ENCODE results near the gene PCMTD2.

- no peak for TF ChIP-seq ZNF423 (tag by site-specific recombination; IDR thresholded peaks at IDR 0.05)
- no peak for TF ChIP-seq CTCF (tag by site-specific recombination; IDR thresholded peaks at IDR 0.05)
- no peak for TF ChIP-seq MEIS1 (CRISPR knock-in tag; IDR thresholded peaks at IDR 0.05; ENCODE audit: borderline replicate concordance)
- no peak for TF ChIP-seq PATZ1 (tag by site-specific recombination; IDR thresholded peaks at IDR 0.05)
- TF ChIP-seq ZNF529 (tag by site-specific recombination; IDR thresholded peaks at IDR 0.05; ENCODE audit: insufficient replicate concordance): no peak
- TF ChIP-seq REST (tag by site-specific recombination; IDR thresholded peaks at IDR 0.05): no peak
- TF ChIP-seq ZNF138 (tag by site-specific recombination; IDR thresholded peaks at IDR 0.05; ENCODE audit: borderline replicate concordance): no peak
- TF ChIP-seq ZNF302 (tag by site-specific recombination; IDR thresholded peaks at IDR 0.05; ENCODE audit: low read depth): no peak
Measured at GRCh38 chr20:64242003-64242796, 13.3 kb upstream of the PCMTD2 start.
